ENCODE results near the gene WDR4. TPM values are rescaled to one million over a fixed set of nuclear protein-coding genes. Genes with fewer than 3 reads are reported as not detected.

Gene WDR4
- total and polyA plus RNA-seq, 8 donors: 10.3 to 30.7 (median 12.2) TPM

Other genes starting within 250 kb of the WDR4 start
- 1 to 10 TPM; 5.1 to 9.6 TPM for gene PDE9A, start 225.9 kb downstream of the WDR4 start, total RNA-seq
- 10 to 100 TPM; 20.7 to 24.2 (median 23.3) TPM for gene PDE9A, start 225.9 kb downstream of the WDR4 start, polyA plus RNA-seq (ENCODE audit: insufficient read length in 6 of 6)
- 10 to 100 TPM; 36.6 to 37.9 TPM for gene NDUFV3, start 13.8 kb upstream of the WDR4 start, total RNA-seq
- 10 to 100 TPM; 42.8 to 50.3 (median 43.8) TPM for gene NDUFV3, start 13.8 kb upstream of the WDR4 start, polyA plus RNA-seq (ENCODE audit: insufficient read length in 6 of 6)
- gene ERVH48-1, start 46.1 kb upstream of the WDR4 start, total RNA-seq: not detected
- 1 to 10 TPM; 1.9 to 2.9 (median 2.4) TPM for gene ERVH48-1, start 46.1 kb upstream of the WDR4 start, polyA plus RNA-seq (ENCODE audit: insufficient read length in 6 of 6)
- 10 to 100 TPM; 16.8 to 23.2 TPM for gene PKNOX1, start 95.0 kb upstream of the WDR4 start, total RNA-seq
- 10 to 100 TPM; 21.6 to 32.0 (median 26.7) TPM for gene PKNOX1, start 95.0 kb upstream of the WDR4 start, polyA plus RNA-seq (ENCODE audit: insufficient read length in 6 of 6)
- gene CBS, start 196.3 kb upstream of the WDR4 start, total RNA-seq: 10 to 100 TPM; 18.2 to 52.5 TPM
- gene CBS, start 196.3 kb upstream of the WDR4 start, polyA plus RNA-seq (ENCODE audit: insufficient read length in 6 of 6): 1 to 10 TPM; 3.4 to 8.4 (median 4.8) TPM
- gene U2AF1, start 228.0 kb upstream of the WDR4 start, total RNA-seq: 10 to 100 TPM; 26.4 to 34.9 TPM
- gene U2AF1, start 228.0 kb upstream of the WDR4 start, polyA plus RNA-seq (ENCODE audit: insufficient read length in 6 of 6): 10 to 100 TPM; 26.4 to 89.4 (median 52.0) TPM